SU-DHL-6 (cell line): ENCODE results near the gene RASGRF1.

Experiments used
- H2AFZ ChIP-seq: fragments of 200-600 bp; sonication (generic); 2 replicates; pipeline ENCODE4 v1.6.1; 2014; ENCODE audit warnings: low read depth, mild to moderate bottlenecking, moderate library complexity, mixed read lengths, antibody characterized with exemption, low read length; ENCODE audit not compliant: severe bottlenecking
- H3F3A ChIP-seq: fragments of 200-600 bp; shearing (Covaris generic); 2 replicates; pipeline ENCODE4 v1.6.0; 2016; ENCODE audit warnings: antibody characterized with exemption, mild to moderate bottlenecking; ENCODE audit not compliant: insufficient read depth
- H3K27ac ChIP-seq: fragments of 200-600 bp; sonication (generic); 2 replicates; pipeline ENCODE4 v1.5.1; 2016; ENCODE audit warnings: low read depth, mild to moderate bottlenecking, low read length, moderate library complexity, mixed read lengths
- H3K27me3 ChIP-seq: fragments of 200-600 bp; sonication (generic), shearing (Covaris generic); 2 replicates; pipeline ENCODE4 v1.6.0; 2014; ENCODE audit warnings: mild to moderate bottlenecking, low read length
- H3K36me3 ChIP-seq: fragments of 200-600 bp; sonication (generic); 2 replicates; pipeline ENCODE4 v1.6.1; 2014; ENCODE audit warnings: mild to moderate bottlenecking, low read length, mixed read lengths
- H3K4me2 ChIP-seq: fragments of 300-600, 200-600 bp; shearing (Covaris generic), sonication (generic); 2 replicates; pipeline ENCODE4 v1.6.0; 2014; ENCODE audit warnings: low read length, low read depth, mild to moderate bottlenecking; ENCODE audit not compliant: poor library complexity, severe bottlenecking
- H3K4me3 ChIP-seq: fragments of 200-600 bp; sonication (generic); 2 replicates; pipeline ENCODE4 v1.5.1; 2014; ENCODE audit warnings: antibody characterized with exemption, low read length, mild to moderate bottlenecking, mixed read lengths; ENCODE audit not compliant: insufficient read depth, poor library complexity, severe bottlenecking
- H3K79me2 ChIP-seq: fragments of 200-600 bp; sonication (generic); 2 replicates; pipeline ENCODE4 v1.6.1; 2014; ENCODE audit warnings: mild to moderate bottlenecking, low read length, moderate library complexity; ENCODE audit not compliant: insufficient read depth
- H3K9ac ChIP-seq: fragments of 200-600 bp; sonication (generic); 2 replicates; pipeline ENCODE4 v1.7.0; 2014; ENCODE audit warnings: mild to moderate bottlenecking, low read length
- H3K9me2 ChIP-seq: fragments of 200-600 bp; sonication (generic); replicated peaks from 2 replicates; pipeline ENCODE4 v1.6.1; 2014; ENCODE audit warnings: low read length; ENCODE audit not compliant: insufficient read depth
- H3K9me3 ChIP-seq: fragments of 200-600 bp; sonication (generic); 2 replicates; pipeline ENCODE4 v1.6.1; 2014; ENCODE audit warnings: low read length, mixed read lengths; ENCODE audit not compliant: insufficient read depth
- H4K20me1 ChIP-seq: fragments of 200-600 bp; sonication (generic); 2 replicates; pipeline ENCODE4 v1.6.1; 2014; ENCODE audit warnings: low read depth, mild to moderate bottlenecking, antibody characterized with exemption, low read length, moderate library complexity, mixed read lengths
- CTCF ChIP-seq: fragments of 200-600 bp; sonication (generic); IDR thresholded peaks from one replicate; pipeline ENCODE4 v1.5.1; 2017; ENCODE audit warnings: antibody characterized with exemption, mild to moderate bottlenecking, low read length, moderate library complexity; ENCODE audit not compliant: insufficient read depth, poor library complexity, severe bottlenecking
- EZH2phosphoT487 ChIP-seq: fragments of 200-600 bp; sonication (generic), shearing (Covaris generic); conservative IDR thresholded peaks from 2 replicates; pipeline ENCODE4 v1.6.1; 2018; ENCODE audit warnings: mild to moderate bottlenecking, antibody characterized with exemption, low read length, moderate library complexity, mixed read lengths

Gene RASGRF1

GRCh38 chr15:79059081-79059572 is 31.5 kb downstream of the RASGRF1 start:
- Histone ChIP-seq H3K79me2 (no peaks in the 10 kb centered on the region), H3K4me3 (no peak overlapping the region), H3K4me2 (no peak overlapping the region), H3K36me3 (no peaks in the 10 kb centered on the region), H3K9ac (no peak overlapping the region), H3K9me2 (no peaks in the 10 kb centered on the region), H3K9me3 (no peaks in the 10 kb centered on the region), H3K27ac (no peak overlapping the region), H3K27me3 (no peaks in the 10 kb centered on the region), H3F3A (no peaks in the 10 kb centered on the region), H4K20me1 (no peaks in the 10 kb centered on the region), H2AFZ (no peak overlapping the region)
- TF ChIP-seq CTCF (no peak), EZH2phosphoT487 (no peak)

GRCh38 chr15:79058260-79058850 is 32.2 kb downstream of the RASGRF1 start:
- no peak for TF ChIP-seq EZH2phosphoT487
- no peak for TF ChIP-seq CTCF
- H3K27ac ChIP-seq = no peak overlapping the region
- no peaks in the 10 kb centered on the region for H3K9me3 ChIP-seq
- no peaks in the 10 kb centered on the region for H3K9me2 ChIP-seq
- H3K4me2 ChIP-seq = no peak overlapping the region
- no peaks in the 10 kb centered on the region for H3K36me3 ChIP-seq
- H3F3A ChIP-seq = no peaks in the 10 kb centered on the region
- no peaks in the 10 kb centered on the region for H4K20me1 ChIP-seq
- H3K79me2 ChIP-seq = no peaks in the 10 kb centered on the region
- no peak overlapping the region for H2AFZ ChIP-seq
- no peak overlapping the region for H3K4me3 ChIP-seq
- H3K9ac ChIP-seq = no peak overlapping the region
- H3K27me3 ChIP-seq = no peaks in the 10 kb centered on the region

- Histone ChIP-seq H3K79me2 (no peaks in the 10 kb centered on the region), H3K4me2 (no peak overlapping the region)
Measured at GRCh38 chr15:79057050-79057449, 33.5 kb downstream of the RASGRF1 start.

More at GRCh38 chr15:79057050-79057449, 33.5 kb downstream of the RASGRF1 start:
- H4K20me1 ChIP-seq = no peaks in the 10 kb centered on the region
- H3K9ac ChIP-seq = no peak overlapping the region
- no peak overlapping the region for H3K4me3 ChIP-seq
- TF ChIP-seq CTCF (no peak), EZH2phosphoT487 (no peak)
- H3F3A ChIP-seq = no peaks in the 10 kb centered on the region
- H2AFZ ChIP-seq = no peak overlapping the region
- no peaks in the 10 kb centered on the region for H3K9me2 ChIP-seq
- no peak overlapping the region for H3K27ac ChIP-seq
- no peaks in the 10 kb centered on the region for H3K9me3 ChIP-seq
- no peaks in the 10 kb centered on the region for H3K36me3 ChIP-seq
- H3K27me3 ChIP-seq = no peaks in the 10 kb centered on the region
